Nephron progenitor cell (in vitro differentiated cells): Measurements from ENCODE around the gene RMC1.
A peak's percentile ranks its signal among the peaks of the same experiment; 100 is the strongest.

Experiments used
- DNase-seq: peaks from one replicate; pipeline ENCODE4 v3.0.0; 2021
- H3K27ac Mint-ChIP-seq: 2 replicates; pipeline ENCODE4 v1.8.0; 2021; ENCODE audit warnings: mild to moderate bottlenecking, moderate library complexity, mixed read lengths
- H3K27me3 Mint-ChIP-seq: 2 replicates; pipeline ENCODE4 v1.8.0; 2021; ENCODE audit warnings: mild to moderate bottlenecking, low read depth, mixed read lengths; ENCODE audit not compliant: poor library complexity
- H3K36me3 Mint-ChIP-seq: 2 replicates; pipeline ENCODE4 v1.8.0; 2021; ENCODE audit warnings: low read depth, mixed read lengths
- H3K4me1 Mint-ChIP-seq: 2 replicates; pipeline ENCODE4 v1.8.0; 2021; ENCODE audit warnings: mixed read lengths
- H3K4me3 Mint-ChIP-seq: 2 replicates; pipeline ENCODE4 v1.8.0; 2021; ENCODE audit warnings: mild to moderate bottlenecking, moderate library complexity, mixed read lengths
- H3K9me3 Mint-ChIP-seq: 2 replicates; pipeline ENCODE4 v1.8.0; 2021; ENCODE audit warnings: mild to moderate bottlenecking, moderate library complexity, mixed read lengths
- CTCF ChIP-seq: fragments of 200-600 bp; sonication (generic); IDR thresholded peaks from 2 replicates; pipeline ENCODE4 v1.5.0; 2021; ENCODE audit warnings: antibody characterized with exemption

Gene RMC1

GRCh38 chr18:23503038-23503962 lies at the start of gene RMC1:
RMC1 (plus strand) TSS chr18:23503511; CDS start chr18:23503619, 108 bp downstream.
- peaks cover 10% of the 10 kb centered on the region for H3K36me3 Mint-ChIP-seq
- DNase-seq: peak; percentile 99
- H3K4me3 Mint-ChIP-seq: peak within 1 kb of the TSS; percentile 93
- no peak within 1 kb of the TSS for H3K27ac Mint-ChIP-seq
- H3K9me3 Mint-ChIP-seq: no peaks in the 10 kb centered on the region
- peaks cover 35% of the 10 kb centered on the region for H3K4me1 Mint-ChIP-seq
- H3K27me3 Mint-ChIP-seq: peaks cover 29% of the 10 kb centered on the region
- no peak for TF ChIP-seq CTCF

- TF ChIP-seq CTCF: no peak
- Mint-ChIP-seq H3K4me1 (peaks cover 46% of the 10 kb centered on the region), H3K4me3 (peak overlapping the region; percentile 100), H3K36me3 (peaks cover 25% of the 10 kb centered on the region), H3K27me3 (peaks cover 9% of the 10 kb centered on the region), H3K9me3 (no peaks in the 10 kb centered on the region), H3K27ac (peak overlapping the region; percentile 92)
- DNase-seq: no peak
Measured at GRCh38 chr18:23453680-23454058, 49.6 kb upstream of the RMC1 start.

GRCh38 chr18:23456835-23457234 lies 46.5 kb upstream of the RMC1 start:
- no peak overlapping the region for H3K4me3 Mint-ChIP-seq
- H3K27me3 Mint-ChIP-seq: no peaks in the 10 kb centered on the region
- no peaks in the 10 kb centered on the region for H3K9me3 Mint-ChIP-seq
- H3K27ac Mint-ChIP-seq: no peak overlapping the region
- peaks cover 25% of the 10 kb centered on the region for H3K36me3 Mint-ChIP-seq
- DNase-seq: no peak
- no peak for TF ChIP-seq CTCF
- peaks cover 50% of the 10 kb centered on the region for H3K4me1 Mint-ChIP-seq

DNA sequence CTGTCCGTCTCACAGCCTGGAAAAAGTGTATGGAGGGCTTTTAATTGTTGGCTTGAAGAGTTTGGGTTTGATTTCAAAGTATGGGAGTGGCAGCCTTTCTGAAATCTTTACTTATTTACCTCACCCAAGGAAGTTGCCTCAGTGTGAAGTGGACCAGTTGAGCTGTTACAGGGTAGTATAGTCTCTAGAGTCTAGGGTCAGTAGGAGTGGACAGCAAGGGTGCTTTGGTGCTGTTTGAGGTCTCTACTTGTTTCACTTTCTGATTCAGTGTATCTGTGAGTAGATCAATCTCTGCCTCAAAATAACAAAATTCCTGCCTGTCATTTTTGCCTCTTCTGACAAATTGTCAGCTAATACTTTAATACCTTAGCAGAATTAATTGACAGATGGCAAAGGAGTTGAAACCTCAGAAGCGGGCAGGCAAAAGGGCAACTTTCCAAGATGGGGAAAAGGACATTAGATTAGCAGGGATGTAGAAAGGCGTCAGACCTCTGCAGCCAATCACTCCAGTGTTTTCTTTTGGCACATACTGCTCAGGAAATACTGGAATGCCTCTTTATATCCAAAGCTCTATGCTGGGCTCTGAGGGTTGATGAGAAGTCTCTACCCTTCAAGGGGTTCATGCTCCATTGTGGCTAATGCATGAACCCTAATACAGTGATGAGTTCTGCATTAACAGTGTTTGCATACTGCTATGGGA lies 44.3 kb upstream of the RMC1 start:
- H3K4me3 Mint-ChIP-seq: no peak overlapping the region
- TF ChIP-seq CTCF: no peak
- peaks cover 36% of the 10 kb centered on the region for H3K4me1 Mint-ChIP-seq
- H3K27me3 Mint-ChIP-seq: peaks cover 2% of the 10 kb centered on the region
- H3K27ac Mint-ChIP-seq: peak overlapping the region; percentile 69
- H3K9me3 Mint-ChIP-seq: no peaks in the 10 kb centered on the region
- peaks cover 41% of the 10 kb centered on the region for H3K36me3 Mint-ChIP-seq
- DNase-seq: no peak

- Mint-ChIP-seq H3K27ac (no peak overlapping the region), H3K27me3 (peaks cover 2% of the 10 kb centered on the region), H3K9me3 (no peaks in the 10 kb centered on the region), H3K4me1 (peaks cover 30% of the 10 kb centered on the region), H3K4me3 (no peak overlapping the region), H3K36me3 (peaks cover 45% of the 10 kb centered on the region)
- no peak for DNase-seq
- TF ChIP-seq CTCF: no peak
Measured at GRCh38 chr18:23459530-23459921, 43.8 kb upstream of the RMC1 start.
